Renal cortical epithelial cell (primary cell): ENCODE results near the gene DLEC1. TPM values are rescaled to one million over a fixed set of nuclear protein-coding genes. Genes with fewer than 3 reads are reported as not detected.
"Not testable (repeated sequence)": the region's sequence is repeated elsewhere in the genome, so short reads cannot be mapped to it uniquely, and the experiment has no call there.

Experiments
- DNase-seq: peaks from one replicate; pipeline ENCODE4 v3.0.0-alpha.2; 2011; ENCODE audit warnings: low read depth
- total RNA-seq: library from RNA; depleted of rRNA; stranded (reverse); fragments of >200 nt; gene quantifications from 2 replicates; pipeline ENCODE4 v1.2.3, GENCODE V29; 2014

DLEC1 gene
- total RNA-seq, 1 donor from 2014 or later: 0.20 TPM

DNA sequence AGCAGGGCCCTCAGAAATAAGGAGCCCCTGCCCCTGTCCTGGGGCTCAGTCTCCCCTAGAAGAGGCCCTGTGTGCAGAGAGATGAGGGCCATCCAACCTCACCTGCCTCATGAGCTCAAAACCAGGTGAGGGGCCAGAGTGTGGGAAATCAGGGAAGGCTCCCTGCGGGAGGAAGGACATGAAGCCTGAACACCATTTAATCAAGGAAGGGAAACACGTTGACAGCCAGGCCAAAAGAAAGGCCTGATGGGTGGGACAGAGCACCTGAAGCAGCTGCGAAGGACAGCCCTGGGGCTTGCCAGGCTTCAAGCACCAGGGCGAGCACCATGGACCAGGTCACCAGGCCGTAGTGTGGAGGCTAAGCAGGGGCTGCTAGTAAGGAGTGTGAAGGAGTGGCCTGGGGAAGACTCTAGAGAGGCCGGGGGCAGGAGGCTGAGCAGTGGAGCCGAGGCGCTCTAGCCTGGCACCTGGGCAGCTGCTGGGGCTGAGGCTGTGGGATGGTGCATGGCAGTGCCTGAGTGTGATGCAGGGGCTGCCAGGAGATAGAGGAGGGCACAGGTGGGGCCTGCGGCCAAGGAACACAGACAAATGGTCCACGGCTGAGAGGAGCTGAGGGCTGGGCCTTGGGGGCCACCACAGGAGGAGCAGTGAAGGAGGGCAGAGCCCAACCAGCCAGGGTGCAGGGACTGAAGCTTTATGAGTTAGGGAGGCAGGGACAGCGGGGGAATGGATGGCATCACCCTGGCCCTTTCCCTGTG is 81.9 kb downstream of the DLEC1 start:
- no peak for DNase-seq

DNA sequence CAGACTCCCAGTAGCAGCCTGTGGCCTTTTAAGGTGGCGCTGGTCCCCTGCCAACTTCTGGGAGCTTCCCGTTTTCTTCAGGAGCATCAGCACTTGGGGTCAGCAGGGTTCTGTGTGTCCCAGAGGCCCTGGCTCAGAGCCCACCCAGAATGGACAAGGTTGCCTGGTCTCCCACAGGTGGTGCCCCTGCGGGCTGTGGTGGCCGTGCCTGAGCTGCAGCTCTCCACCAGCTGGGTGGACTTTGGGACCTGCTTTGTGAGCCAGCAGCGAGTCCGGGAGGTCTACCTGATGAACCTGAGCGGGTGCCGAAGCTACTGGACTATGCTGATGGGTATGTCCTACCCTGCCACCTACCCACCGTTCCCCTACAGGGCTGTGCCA is 82.4 kb downstream of the DLEC1 start:
- no peak for DNase-seq

DNA sequence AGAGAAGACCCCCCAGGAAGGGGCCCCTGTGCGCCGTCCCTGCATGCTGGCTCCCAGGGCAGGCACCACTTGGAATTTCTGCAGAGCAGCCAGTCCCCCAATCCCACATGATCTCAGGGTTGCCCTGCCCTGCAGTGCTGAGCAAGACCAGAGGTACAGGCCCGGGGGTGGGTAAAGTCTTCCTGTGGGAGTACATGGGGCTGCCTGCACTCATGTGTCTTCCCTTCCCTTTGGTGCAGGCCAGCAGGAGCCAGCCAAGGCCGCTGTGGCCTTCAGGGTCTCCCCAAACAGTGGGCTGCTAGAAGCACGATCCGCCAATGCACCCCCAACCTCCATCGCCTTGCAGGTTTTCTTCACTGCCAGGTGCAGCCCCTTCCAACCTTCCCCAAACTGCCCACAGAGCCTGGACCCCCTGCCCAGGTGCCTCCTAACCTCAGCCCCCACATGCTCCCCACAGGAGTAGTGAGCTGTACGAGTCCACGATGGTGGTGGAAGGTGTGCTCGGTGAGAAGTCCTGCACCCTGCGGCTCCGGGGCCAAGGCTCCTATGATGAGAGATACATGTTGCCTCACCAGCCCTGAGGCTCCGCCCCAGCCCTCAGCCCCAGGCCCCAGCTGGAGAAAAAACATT is 82.9 kb downstream of the DLEC1 start:
- DNase-seq: no peak

DNA sequence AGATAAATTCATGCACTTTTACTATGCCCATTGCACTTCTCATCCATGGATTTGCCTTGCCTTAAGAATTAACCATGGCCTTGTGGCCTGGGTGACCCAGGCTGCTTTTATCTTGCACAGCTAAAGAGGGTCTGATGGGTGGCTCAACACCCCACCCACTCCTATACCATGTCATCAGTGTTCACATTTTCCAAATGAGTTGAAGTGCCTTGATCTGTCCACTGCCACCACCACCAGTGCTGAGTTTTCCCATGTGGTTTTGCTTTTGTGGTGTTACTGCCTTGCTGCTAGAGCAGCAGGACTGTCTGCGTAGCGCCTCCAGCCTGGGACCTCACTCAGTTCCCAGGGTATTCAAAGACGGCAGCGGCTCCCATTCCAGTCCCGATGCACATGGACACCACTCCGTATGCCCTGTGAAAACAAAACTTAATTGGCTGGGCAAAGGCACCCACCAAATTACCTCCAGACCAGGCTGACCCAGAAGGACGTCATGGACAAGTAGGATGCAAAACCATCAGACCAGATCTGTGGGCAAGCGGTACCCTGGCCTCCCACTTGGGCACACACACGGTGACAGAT is 83.8 kb downstream of the DLEC1 start:
- no peak for DNase-seq

DNA sequence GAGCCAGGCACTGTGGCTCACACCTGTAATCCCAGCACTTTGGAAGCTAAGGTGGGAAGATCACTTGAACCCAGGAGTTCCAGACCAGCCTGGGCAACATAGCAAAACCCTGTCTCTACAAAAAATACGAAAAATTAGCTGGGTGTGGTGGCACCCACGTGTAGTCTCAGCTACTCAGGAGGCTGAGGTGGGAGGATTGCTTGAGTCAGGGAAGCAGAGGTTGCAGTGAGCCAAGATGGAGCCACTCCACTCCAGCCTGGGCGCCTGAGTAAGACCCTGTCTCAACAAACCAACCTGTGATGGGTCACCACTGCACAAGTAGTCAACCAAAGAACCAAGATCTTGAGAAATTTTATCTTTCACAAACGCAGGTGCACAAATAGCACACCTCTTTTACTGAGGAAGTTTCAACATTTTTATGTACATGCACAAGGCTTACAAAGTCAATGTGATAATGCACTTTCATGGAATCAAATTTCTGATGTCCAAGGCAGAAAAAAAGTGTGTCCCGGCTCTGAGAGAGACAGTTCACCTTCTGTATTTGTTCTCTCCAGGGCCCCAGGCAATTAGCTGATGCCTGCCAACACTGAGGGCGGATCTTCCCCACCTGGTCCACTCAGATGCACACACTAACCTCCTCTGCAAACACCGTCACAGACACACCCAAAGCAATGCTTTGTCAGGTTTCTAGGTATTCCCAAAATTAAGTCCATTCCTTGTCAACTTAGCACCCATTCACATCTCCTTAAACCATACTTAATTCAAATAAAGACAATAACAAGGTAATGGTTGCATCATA is 85.5 kb downstream of the DLEC1 start:
- no peak for DNase-seq

DNA sequence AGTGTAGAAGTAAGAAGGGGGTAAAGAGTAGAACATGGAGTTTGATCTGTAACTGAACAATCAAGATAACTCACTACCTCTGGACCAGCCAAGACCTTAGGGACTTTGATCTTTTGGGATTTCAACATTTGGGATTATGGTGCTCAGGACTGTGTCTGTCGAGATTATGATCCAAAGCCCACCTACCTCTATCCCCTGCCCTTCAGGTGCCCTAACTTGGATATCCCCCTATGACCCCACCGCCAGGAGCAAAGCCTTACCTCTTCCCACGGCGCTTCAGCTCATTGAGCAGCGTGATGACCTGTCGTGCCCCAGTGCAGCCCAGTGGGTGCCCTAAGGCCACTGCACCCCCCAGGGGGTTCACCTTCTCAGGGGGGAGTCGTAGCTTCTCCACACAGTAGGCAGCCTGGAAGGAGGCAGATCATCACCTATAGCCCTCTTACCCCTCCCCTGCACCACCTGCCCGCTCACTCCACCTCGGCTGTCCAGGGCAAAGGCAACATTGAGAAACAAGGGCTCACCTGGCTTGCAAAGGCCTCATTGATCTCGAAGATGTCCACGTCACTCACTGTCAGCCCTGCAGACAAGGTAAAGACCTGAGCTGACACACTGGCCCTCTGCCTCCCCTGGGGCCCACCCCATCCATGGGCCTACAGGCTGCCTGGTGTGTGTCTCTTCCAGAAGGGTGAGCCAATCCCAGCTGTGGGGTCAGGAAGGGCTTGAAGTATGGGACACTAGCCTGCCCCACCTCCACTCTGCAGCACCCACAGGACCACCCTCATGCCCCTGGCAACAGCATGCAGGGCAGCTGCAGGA is 86.5 kb downstream of the DLEC1 start:
- no peak for DNase-seq

DNA sequence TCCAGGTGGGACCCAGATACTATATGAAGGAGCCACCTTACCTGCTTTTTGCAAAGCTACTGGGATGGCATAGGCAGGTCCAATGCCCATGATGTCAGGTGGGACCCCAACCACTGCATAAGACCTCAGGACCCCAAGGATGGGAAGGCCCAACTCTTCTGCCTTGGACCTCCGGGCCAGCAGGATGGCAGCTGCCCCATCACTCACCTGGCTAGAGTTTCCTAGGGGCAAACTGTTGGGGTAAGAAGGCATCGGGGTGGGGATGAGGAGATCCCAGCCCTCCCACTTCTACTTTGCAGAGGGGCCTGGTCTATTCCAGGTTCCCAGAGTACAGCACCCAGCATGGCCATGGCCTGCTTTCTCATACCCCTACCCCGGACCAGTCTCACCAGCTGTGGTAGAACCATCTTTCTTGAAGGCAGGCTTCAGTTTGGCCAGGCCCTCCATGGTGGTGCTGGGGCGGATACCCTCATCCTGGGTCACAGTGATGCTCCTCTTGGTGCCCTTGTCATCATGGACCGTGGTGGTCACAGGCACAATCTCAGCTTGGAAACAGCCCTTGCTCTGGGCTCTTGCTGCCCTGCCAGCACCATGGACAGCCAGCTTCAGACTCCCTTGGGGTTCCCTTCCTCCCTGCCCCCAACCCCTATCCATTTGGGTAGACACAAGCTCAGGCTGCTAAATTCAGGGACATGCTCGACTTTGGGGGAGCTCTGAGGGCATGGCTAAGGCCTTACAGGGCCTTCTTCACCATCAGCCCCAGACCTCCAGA is 87.3 kb downstream of the DLEC1 start:
- no peak for DNase-seq

DNA sequence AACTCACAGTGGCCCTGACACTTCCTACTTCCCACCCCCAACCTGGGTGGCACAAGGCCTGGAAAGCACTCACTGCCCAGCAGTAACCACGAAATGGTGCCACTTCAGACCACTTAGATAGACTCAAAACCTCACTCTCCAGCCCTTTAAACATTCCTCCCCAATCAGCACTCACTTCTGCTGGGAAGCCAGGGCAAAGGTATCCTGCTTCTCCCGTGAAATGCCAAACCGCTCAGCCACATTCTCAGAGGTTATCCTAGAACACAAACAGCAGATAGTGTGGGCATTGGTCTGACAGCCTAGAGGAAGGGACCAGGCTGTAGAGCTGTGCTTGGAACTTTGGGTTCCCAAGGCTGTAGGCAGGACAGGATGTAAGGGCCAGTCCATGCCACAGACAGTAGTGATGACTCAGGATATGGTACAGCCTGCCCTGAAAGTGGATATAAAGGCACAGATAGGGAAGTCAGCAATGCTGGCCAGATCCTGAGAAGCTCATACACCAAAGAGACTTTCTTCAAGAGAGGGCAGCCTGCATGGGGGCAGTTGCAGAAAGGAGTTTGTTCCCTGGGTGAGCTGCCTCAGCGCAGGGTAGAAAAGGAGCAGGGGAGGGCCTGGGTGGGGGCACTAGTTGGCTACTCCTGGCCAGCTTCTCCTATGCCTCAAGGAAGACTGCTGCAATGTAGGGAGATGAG is 88.7 kb downstream of the DLEC1 start:
- no peak for DNase-seq

DNA sequence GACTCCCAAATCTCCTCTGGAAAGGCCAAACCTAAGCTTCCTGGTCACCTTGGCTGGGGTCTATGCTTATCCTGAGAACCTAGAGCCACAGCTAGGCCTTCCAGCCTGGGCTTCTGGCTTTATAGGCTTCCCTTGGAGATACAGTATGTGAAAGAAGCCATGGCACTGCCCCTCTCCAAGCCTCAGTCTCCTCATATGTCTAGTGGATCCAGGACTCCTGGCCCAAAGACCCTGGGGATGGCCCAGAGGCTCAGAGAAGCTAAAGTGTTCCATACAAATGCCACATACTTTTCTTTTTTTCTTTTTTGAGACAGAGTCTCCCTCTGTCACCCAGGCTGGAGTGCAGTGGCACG is 89.3 kb downstream of the DLEC1 start:
- no peak for DNase-seq

DNA sequence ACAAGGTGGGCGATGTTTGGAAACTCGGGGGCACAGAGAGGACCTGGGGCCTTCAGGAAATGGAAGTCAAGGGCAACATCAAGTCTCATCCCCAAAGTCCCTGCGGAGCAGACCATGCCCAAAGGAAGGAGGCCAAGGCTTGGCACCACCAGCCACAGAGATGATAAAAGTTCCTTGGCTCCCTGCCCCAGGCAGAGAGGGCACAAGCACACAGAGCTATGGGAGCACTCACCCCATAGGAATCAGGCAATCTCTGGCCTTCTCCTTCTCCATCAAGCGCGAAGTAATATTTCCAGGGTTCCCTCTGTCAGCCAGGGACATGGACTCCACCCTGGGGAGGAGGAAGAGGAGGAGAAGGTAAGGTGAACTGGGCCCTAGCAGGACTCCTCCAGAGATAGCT is 90.0 kb downstream of the DLEC1 start:
- DNase-seq: no peak

DNA sequence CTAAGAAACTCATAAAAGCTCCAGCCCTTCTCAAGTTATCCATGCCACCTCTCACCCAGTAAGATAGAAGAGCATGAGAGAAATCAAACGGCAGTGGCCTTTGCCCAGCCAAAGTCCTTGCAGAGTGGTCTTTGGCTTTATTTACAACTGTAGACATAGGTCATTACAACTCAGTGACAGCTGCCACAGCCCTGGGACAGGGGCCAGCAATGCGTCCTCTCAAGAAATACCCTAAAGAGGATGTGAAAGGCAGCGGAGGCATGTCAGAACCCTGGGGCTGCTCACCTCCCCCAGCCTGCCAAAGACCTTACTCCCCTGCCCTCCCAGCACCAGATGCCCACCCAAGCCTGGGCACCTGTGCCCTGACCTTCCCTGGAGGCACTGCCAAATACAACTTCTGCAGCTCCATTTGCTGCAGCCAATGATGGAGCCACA is 91.6 kb downstream of the DLEC1 start:
- DNase-seq: no peak

DNA sequence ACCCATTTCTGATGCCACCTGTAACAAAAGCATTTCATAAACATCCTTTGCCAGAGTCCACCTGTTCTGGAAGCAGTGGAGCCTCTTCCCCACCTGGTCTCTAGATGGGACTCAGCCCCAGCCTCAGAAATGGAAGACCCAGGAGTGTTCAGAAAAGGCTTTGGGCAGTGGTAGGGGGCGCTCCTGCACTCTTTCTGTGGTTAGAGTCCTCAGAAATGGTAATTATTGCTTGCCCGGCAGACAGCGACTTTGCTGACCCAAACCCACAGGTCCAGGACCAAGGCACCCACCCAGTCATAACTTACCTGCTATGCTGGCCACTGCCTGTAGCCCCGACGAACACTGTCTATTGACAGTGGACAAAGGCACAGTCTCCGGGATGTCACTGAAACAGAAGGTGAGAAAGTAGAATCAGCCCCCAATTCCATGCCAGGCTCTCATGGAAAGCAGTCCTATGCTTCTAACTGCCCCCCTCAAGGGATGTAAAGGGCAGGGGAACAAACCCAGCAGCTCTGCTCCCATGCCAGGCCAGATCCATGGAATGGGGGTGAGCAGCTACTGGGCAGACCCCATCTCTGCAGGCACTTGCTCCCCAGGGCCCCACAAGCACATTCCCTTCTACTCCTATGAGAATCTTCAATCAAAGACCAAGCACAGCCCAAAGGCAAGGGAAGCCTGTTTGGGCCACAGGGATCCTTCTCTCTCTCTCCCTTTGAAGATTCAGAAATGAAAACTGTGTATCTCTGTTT is 92.8 kb downstream of the DLEC1 start:
- no peak for DNase-seq

DNA sequence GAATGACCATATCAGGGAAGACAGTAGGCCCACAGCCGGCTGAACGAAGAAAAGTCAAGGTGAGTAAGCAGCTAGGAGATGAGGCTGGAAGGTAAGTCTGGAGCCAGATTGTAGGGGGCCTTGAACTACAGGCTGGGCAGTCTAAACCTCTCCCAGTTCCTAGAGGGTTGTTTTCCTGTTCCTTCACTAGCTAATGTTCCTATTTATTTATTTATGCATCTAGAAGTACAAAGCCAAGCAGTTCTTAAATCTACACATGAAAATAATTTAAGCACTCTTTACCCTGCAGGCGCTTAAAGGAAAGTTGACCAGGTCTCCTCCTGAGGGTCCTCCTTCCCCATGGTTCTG is 94.2 kb downstream of the DLEC1 start:
- DNase-seq: no peak

DNA sequence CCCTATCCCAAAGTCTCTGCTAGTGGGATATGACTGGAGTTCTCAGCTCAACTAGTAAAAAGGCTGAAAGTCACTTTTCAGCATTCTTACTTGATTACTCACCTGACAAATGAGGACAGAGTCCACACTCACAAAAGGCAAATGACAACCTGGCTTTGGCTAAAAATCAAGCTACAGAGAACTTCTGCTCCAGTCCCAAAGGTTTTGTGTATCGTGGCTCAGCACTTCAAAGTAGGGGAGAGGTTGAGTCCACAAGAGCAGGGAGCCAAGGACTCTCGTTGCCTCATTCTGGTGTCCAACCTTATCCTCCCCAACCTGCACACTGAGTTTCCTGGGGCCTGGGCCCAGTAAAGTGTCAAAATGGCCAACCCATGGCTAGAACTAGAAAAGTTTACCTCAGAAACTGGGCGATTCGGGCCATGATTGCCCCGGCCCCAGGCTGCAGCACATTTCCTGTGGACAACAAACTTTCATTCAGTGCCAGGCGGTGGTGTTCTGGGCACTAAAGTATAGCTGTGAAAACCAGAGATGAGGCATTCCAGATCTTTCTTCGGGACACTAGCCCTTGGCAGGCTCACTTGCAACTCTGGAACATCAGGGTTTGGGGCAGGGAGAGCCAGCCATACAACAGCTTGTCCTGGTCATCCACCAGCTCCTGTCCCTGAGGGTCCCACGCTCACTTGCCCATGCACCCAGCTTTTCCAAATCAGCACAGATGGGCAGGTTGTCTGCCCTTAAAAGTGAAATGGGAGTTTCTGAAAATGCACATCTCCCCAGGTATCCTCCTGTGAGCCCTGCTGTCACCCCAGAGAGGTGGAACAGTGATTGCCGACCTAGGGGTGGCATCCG is 94.8 kb downstream of the DLEC1 start:
- peak; percentile 73 for DNase-seq

DNA sequence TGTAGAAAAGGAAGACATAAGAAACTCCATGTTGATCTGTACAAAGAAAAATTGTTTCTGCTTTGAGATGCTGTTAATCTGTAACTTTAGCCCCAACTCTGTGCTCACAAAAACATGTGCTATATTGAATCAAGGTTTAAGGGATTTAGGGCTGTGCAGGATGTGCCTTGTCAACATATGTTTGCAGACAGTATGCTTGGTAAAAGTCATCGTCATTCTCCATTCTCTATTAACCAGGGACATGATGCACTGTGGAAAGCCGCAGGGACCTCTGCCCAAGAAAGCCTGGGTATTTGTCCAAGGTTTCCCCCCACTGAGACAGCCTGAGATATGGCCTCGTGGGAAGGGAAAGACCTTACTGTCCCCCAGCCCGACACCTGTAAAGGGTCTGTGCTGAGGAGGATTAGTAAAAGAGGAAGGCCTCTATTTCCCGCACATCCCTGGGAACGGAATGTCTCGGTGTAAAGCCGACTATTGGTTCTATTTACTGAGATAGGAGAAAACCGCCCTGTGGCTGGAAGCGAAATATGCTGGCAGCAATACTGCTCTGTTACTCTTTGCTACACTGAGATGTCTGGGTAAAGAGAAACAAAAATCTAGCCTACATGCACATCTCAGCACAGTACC is 95.6 kb downstream of the DLEC1 start:
- not testable (repeated sequence) for DNase-seq

DNA sequence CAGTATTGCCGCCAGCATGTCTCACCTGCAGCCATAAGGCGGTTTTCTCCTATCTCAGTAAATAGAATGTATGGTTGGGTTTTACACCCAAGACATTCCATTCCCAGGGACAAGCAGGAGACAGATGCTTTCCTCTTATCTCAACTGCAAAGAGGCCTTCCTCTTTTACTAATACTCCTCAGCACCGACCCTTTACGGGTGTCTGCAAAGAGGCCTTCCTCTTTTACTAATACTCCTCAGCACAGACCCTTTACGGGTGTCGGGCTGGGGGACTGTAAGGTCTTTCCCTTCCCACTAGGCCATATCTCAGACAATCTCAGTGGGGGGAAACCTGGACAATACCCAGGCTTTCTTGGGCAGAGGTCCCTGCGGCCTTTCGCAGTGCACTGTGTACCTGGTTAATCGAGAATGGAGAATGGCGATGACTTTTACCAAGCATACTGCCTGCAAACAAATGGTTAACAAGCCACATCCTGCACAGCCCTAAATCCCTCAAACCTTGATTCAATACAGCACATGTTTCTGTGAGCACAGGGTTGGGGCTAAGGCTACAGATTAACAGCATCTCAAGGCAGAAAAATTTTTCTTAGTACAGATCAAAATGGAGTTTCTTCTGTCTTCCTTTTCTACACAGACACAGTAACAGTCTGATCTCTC is 96.7 kb downstream of the DLEC1 start:
- not testable (repeated sequence) for DNase-seq

DNA sequence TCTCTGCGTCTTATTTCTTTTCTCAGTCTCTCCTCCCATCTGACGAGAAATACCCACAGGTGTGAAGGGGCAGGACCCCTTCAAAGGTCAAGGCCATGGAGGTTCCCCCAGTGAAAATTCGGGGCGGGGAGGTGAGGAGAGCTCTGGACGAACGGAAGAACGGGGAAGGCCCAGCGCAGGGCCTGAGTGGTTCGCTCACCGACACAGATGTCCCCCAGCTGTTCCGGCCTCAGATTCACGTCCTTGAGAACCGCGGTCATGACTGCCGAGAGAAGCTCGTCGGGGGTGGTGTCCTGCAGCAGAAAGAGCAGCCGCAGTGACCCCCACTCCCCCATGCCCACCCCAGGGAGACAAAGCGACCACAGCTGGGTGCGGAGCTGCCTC is 97.4 kb downstream of the DLEC1 start:
- no peak for DNase-seq
